NCI-H1417 treated with DMSO at 0.1 percent for 48 hours (cell line): ENCODE data around the gene CCP110.
"Not testable (repeated sequence)": the region's sequence is repeated elsewhere in the genome, so short reads cannot be mapped to it uniquely, and the experiment has no call there.

Experiments
- DNase-seq: peaks from one replicate; lab custom pipeline; 2025; lab: John Stamatoyannopoulos, UW

CCP110 gene

GRCh38 chr16:19513377-19514053 is 10.2 kb upstream of the CCP110 start:
- DNase-seq = no peak

GRCh38 chr16:19515757-19516156 is 8.0 kb upstream of the CCP110 start:
- DNase-seq = no peak

GRCh38 chr16:19517424-19518089 is 6.2 kb upstream of the CCP110 start:
- no peak for DNase-seq

GRCh38 chr16:19518388-19518787 is 5.4 kb upstream of the CCP110 start:
- no peak for DNase-seq

- no peak for DNase-seq
Measured at GRCh38 chr16:19520861-19521331, 2.8 kb upstream of the CCP110 start.

GRCh38 chr16:19521471-19522396 is 2.0 kb upstream of the CCP110 start, which contains the start of gene GDE1:
TSS of gene GDE1 (minus strand) at chr16:19522098. CDS start at chr16:19521964, 134 bp downstream.
- DNase-seq = peak; percentile 76

GRCh38 chr16:19522397-19522732 is 1.4 kb upstream of the CCP110 start:
- no peak for DNase-seq

GRCh38 chr16:19522760-19523159 is 982 bp upstream of the CCP110 start:
- no peak for DNase-seq

GRCh38 chr16:19523184-19523558 is 571 bp upstream of the CCP110 start:
- no peak for DNase-seq

- no peak for DNase-seq
Measured at GRCh38 chr16:19524356-19524615, 544 bp downstream of the CCP110 start.

GRCh38 chr16:19524616-19525384 is 1.1 kb downstream of the CCP110 start:
- DNase-seq = peak; percentile 15

- DNase-seq = no peak
Measured at GRCh38 chr16:19525385-19525723, 1.6 kb downstream of the CCP110 start.

GRCh38 chr16:19527161-19527560 is 3.4 kb downstream of the CCP110 start:
- DNase-seq = no peak

- no peak for DNase-seq
Measured at GRCh38 chr16:19528666-19529065, 4.9 kb downstream of the CCP110 start.

GRCh38 chr16:19532601-19533000 is 8.9 kb downstream of the CCP110 start:
- no peak for DNase-seq

GRCh38 chr16:19540241-19540970 is 16.7 kb downstream of the CCP110 start:
- no peak for DNase-seq

GRCh38 chr16:19542138-19542821 is 18.5 kb downstream of the CCP110 start:
- peak; percentile 86 for DNase-seq

- DNase-seq = not testable (repeated sequence)
Measured at GRCh38 chr16:19543278-19543996, 19.7 kb downstream of the CCP110 start.

GRCh38 chr16:19548144-19548543 is 24.4 kb downstream of the CCP110 start:
- no peak for DNase-seq

- no peak for DNase-seq
Measured at GRCh38 chr16:19549673-19550072, 25.9 kb downstream of the CCP110 start.
